Muscle of back (tissue), 11 donors: ENCODE data around the gene RAB6B. TPM values are rescaled to one million over a fixed set of nuclear protein-coding genes. Genes with fewer than 3 reads are reported as not detected.

Experiments
- DNase-seq, 3 donors: peaks; one replicate each; pipeline versions ENCODE4 v3.0.0 to v3.0.0-alpha.2; 2013
- polyA plus RNA-seq, 10 donors: library from polyadenylated mRNA; unstranded; fragments of 120-200 nt; gene quantifications; one replicate each; pipeline ENCODE4 v1.2.1, GENCODE V29; 2013; ENCODE audit not compliant: insufficient read length in 10 of 10

RAB6B gene
- polyA plus RNA-seq, 10 donors: 6.6 to 13.1 (median 9.6) TPM

DNA sequence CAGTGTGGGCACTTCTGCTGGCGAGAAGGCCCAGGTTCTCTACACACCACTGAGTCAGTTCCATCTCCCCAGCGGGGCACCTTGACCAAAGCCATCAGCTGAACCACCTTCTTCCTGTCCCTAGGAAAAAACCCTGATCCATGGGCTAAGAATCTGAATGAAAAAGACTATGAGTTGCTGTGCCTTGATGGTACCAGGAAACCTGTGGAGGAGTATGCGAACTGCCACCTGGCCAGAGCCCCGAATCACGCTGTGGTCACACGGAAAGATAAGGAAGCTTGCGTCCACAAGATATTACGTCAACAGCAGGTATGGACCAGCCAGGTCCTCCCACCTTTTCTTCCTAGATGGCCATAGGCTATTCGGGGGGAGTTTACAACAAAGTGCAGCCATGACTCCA lies 120.4 kb downstream of the RAB6B start:
- DNase-seq: no peak

Other genes starting within 250 kb of the RAB6B start
- 10 to 100 TPM; 21.9 to 36.9 (median 26.7) TPM for gene TOPBP1, start 233.9 kb downstream of the RAB6B start, polyA plus RNA-seq
- gene TF, start 149.5 kb downstream of the RAB6B start, polyA plus RNA-seq: 10 to 100 TPM in 1 of 10 donors, 1 to 10 TPM in 9; 1.2 to 15.6 (median 2.9) TPM
- gene SRPRB, start 90.1 kb downstream of the RAB6B start, polyA plus RNA-seq: 10 to 100 TPM; 32.4 to 43.4 (median 37.1) TPM
- 1 to 10 TPM in 8 of 10 donors, under 1 TPM in 2; 0.88 to 6.6 (median 1.2) TPM for gene SLCO2A1, start 134.0 kb upstream of the RAB6B start, polyA plus RNA-seq